22Rv1 (cell line): ENCODE data around the gene FAM20A.

Experiments used
- ZFX ChIP-seq: fragments of 450-650 bp; IDR thresholded peaks from 2 replicates; pipeline ENCODE4 v1.6.1; 2017; ENCODE audit warnings: antibody characterized with exemption, borderline replicate concordance
- TF ChIP-seq, protein P1 (sequence below): fragments of 450-650 bp; IDR thresholded peaks from 2 replicates; pipeline ENCODE4 v1.5.1; 2017; ENCODE audit warnings: mild to moderate bottlenecking

DNA sequence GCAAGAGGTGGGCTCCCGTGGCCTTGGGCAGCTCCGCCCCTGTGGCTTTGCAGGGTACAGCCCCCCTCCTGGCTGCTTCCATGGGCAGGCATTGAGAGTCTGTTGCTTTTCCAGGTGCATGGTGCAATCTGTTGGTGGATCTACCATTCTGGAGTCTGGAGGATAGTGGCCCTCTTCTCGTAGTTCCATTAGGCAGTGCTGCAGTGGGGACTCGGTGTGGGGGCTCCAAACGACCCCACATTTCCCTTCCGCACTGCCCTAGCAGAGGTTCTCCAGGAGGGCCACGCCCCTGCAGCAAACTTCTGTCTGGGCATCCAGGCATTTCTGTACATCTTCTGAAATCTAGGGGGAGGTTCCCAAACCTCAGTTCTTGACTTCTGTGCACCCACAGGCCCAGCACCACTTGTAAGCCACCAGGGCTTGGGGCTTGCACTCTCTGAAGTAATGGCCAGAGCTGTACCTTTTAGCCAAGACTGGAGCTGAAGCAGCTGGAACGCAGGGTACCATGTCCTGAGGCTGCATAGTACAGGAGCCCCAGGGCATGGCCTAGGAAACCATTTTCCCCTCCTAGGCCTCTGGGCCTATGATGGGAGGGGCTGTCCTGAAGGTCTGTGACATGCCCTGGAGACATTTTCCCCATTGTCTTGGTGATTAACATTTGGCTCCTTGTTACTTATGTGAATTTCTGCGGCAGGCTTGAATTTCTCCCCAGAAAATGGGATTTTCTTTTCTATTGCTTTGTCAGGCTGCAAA lies 82.9 kb downstream of the FAM20A start:
- TF ChIP-seq, protein P1, sequence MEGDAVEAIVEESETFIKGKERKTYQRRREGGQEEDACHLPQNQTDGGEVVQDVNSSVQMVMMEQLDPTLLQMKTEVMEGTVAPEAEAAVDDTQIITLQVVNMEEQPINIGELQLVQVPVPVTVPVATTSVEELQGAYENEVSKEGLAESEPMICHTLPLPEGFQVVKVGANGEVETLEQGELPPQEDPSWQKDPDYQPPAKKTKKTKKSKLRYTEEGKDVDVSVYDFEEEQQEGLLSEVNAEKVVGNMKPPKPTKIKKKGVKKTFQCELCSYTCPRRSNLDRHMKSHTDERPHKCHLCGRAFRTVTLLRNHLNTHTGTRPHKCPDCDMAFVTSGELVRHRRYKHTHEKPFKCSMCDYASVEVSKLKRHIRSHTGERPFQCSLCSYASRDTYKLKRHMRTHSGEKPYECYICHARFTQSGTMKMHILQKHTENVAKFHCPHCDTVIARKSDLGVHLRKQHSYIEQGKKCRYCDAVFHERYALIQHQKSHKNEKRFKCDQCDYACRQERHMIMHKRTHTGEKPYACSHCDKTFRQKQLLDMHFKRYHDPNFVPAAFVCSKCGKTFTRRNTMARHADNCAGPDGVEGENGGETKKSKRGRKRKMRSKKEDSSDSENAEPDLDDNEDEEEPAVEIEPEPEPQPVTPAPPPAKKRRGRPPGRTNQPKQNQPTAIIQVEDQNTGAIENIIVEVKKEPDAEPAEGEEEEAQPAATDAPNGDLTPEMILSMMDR, result no peak
- no peak for TF ChIP-seq ZFX
